ENCODE data around the gene GRAMD1A.
"Not testable (repeated sequence)": the region's sequence is repeated elsewhere in the genome, so short reads cannot be mapped to it uniquely, and the experiment has no call there.

The GRAMD1A gene

GRCh38 chr19:34964598-34964997 lies 35.5 kb upstream of the GRAMD1A start:
- no peak for DNase-seq (ENCODE audit: low read depth in 1 of 2, low spot score in 1 of 2)
- in situ Hi-C loops (cut with HindIII; ENCODE audit: low pct_unique_long_range_greater_than_20kb, low sequenced_read_pairs): no loop called here
- no peak for TF ChIP-seq JUND (IDR thresholded peaks at IDR 0.05; ENCODE audit: low read depth)

- peak in 1 of 2 experiments; percentile 15 for DNase-seq (ENCODE audit: low read depth in 1 of 2, low spot score in 1 of 2)
- in situ Hi-C loops (cut with HindIII; ENCODE audit: low pct_unique_long_range_greater_than_20kb, low sequenced_read_pairs): not testable (repeated sequence)
These were observed 34.6 kb upstream of the GRAMD1A start for GRCh38 chr19:34965505-34965904.

- in situ Hi-C loops (cut with HindIII; ENCODE audit: low pct_unique_long_range_greater_than_20kb, low sequenced_read_pairs): no loop called here
- no peak for TF ChIP-seq JUND (IDR thresholded peaks at IDR 0.05; ENCODE audit: low read depth)
- DNase-seq (ENCODE audit: low read depth in 1 of 2, low spot score in 1 of 2): no peak
These were observed 32.6 kb upstream of the GRAMD1A start for GRCh38 chr19:34967551-34967950.

GRCh38 chr19:34969721-34970120 lies 30.4 kb upstream of the GRAMD1A start:
- in situ Hi-C loops (cut with HindIII; ENCODE audit: low pct_unique_long_range_greater_than_20kb, low sequenced_read_pairs): no loop called here
- no peak for DNase-seq (ENCODE audit: low read depth in 1 of 2, low spot score in 1 of 2)
- TF ChIP-seq JUND (IDR thresholded peaks at IDR 0.05; ENCODE audit: low read depth): no peak

GRCh38 chr19:34970185-34970780 lies 29.8 kb upstream of the GRAMD1A start:
- DNase-seq (ENCODE audit: low read depth in 1 of 2, low spot score in 1 of 2); in situ Hi-C loops (cut with HindIII; ENCODE audit: low pct_unique_long_range_greater_than_20kb, low sequenced_read_pairs): not testable (repeated sequence)

GRCh38 chr19:34972163-34972705 lies 27.9 kb upstream of the GRAMD1A start:
- DNase-seq (ENCODE audit: low read depth in 1 of 2, low spot score in 1 of 2): no peak
- in situ Hi-C loops (cut with HindIII; ENCODE audit: low pct_unique_long_range_greater_than_20kb, low sequenced_read_pairs): no loop called here
- no peak for TF ChIP-seq JUND (IDR thresholded peaks at IDR 0.05; ENCODE audit: low read depth)

GRCh38 chr19:34974646-34975045 lies 25.5 kb upstream of the GRAMD1A start:
- DNase-seq (ENCODE audit: low read depth in 1 of 2, low spot score in 1 of 2): no peak
- no peak for TF ChIP-seq JUND (IDR thresholded peaks at IDR 0.05; ENCODE audit: low read depth)
- in situ Hi-C loops (cut with HindIII; ENCODE audit: low pct_unique_long_range_greater_than_20kb, low sequenced_read_pairs): no loop called here

- no peak for TF ChIP-seq JUND (IDR thresholded peaks at IDR 0.05; ENCODE audit: low read depth)
- in situ Hi-C loops (cut with HindIII; ENCODE audit: low pct_unique_long_range_greater_than_20kb, low sequenced_read_pairs): no loop called here
- no peak for DNase-seq (ENCODE audit: low read depth in 1 of 2, low spot score in 1 of 2)
These were observed 25.1 kb upstream of the GRAMD1A start for GRCh38 chr19:34975056-34975455.

GRCh38 chr19:34976611-34977010 lies 23.5 kb upstream of the GRAMD1A start:
- DNase-seq (ENCODE audit: low read depth in 1 of 2, low spot score in 1 of 2): no peak
- in situ Hi-C loops (cut with HindIII; ENCODE audit: low pct_unique_long_range_greater_than_20kb, low sequenced_read_pairs): no loop called here
- TF ChIP-seq JUND (IDR thresholded peaks at IDR 0.05; ENCODE audit: low read depth): no peak

GRCh38 chr19:34979819-34980640 lies 20.1 kb upstream of the GRAMD1A start:
- TF ChIP-seq JUND (IDR thresholded peaks at IDR 0.05; ENCODE audit: low read depth): no peak
- DNase-seq (ENCODE audit: low read depth in 1 of 2, low spot score in 1 of 2): no peak
- in situ Hi-C loops (cut with HindIII; ENCODE audit: low pct_unique_long_range_greater_than_20kb, low sequenced_read_pairs): no loop called here

GRCh38 chr19:34982275-34982674 lies 17.8 kb upstream of the GRAMD1A start:
- no peak for DNase-seq (ENCODE audit: low read depth in 1 of 2, low spot score in 1 of 2)
- in situ Hi-C loops (cut with HindIII; ENCODE audit: low pct_unique_long_range_greater_than_20kb, low sequenced_read_pairs): no loop called here
- TF ChIP-seq JUND (IDR thresholded peaks at IDR 0.05; ENCODE audit: low read depth): no peak

- no peak for TF ChIP-seq JUND (IDR thresholded peaks at IDR 0.05; ENCODE audit: low read depth)
- in situ Hi-C loops (cut with HindIII; ENCODE audit: low pct_unique_long_range_greater_than_20kb, low sequenced_read_pairs): no loop called here
- no peak for DNase-seq (ENCODE audit: low read depth in 1 of 2, low spot score in 1 of 2)
These were observed 16.3 kb upstream of the GRAMD1A start for GRCh38 chr19:34983786-34984185.

- in situ Hi-C loops (cut with HindIII; ENCODE audit: low pct_unique_long_range_greater_than_20kb, low sequenced_read_pairs): no loop called here
- no peak for TF ChIP-seq JUND (IDR thresholded peaks at IDR 0.05; ENCODE audit: low read depth)
- DNase-seq (ENCODE audit: low read depth in 1 of 2, low spot score in 1 of 2): no peak
These were observed 15.8 kb upstream of the GRAMD1A start for GRCh38 chr19:34984287-34984686.
